Psoas muscle (tissue), 8 donors: ENCODE data around the gene R3HDM2. TPM values are rescaled to one million over a fixed set of nuclear protein-coding genes. Genes with fewer than 3 reads are reported as not detected.

ENCODE experiments used
- ATAC-seq, 4 donors: fragments of 200-7000 bp; cut with Tn5 transposase; one replicate each; pipeline ENCODE4 v1.9.1; 2020; ENCODE audit warnings: moderate library complexity in 3 of 4, mild to moderate bottlenecking in 2 of 4
- DNase-seq, 2 donors: peaks; one replicate each; pipeline ENCODE4 v3.0.0-alpha.2; 2020
- H3K27ac ChIP-seq: fragments of 200-600 bp; one replicate; pipeline ENCODE4 v1.8.0; 2022
- H3K27me3 ChIP-seq, 3 donors: fragments of 200-600 bp in 1 of 3; one replicate each; pipeline versions ENCODE4 v1.6.1 to v1.8.0; 2013 to 2022; ENCODE audit warnings: low read length in 2 of 3, mild to moderate bottlenecking in 2 of 3, moderate library complexity in 1 of 3; ENCODE audit not compliant: insufficient read depth in 3 of 3
- H3K36me3 ChIP-seq, 2 donors: fragments of 200-600 bp in 1 of 2; one replicate each; pipeline versions ENCODE4 v1.6.1 to v1.8.0; 2013 to 2022; ENCODE audit warnings: low read depth in 1 of 2, mild to moderate bottlenecking in 1 of 2, moderate library complexity in 1 of 2; ENCODE audit not compliant: insufficient read depth in 1 of 2
- H3K4me1 ChIP-seq: fragments of 200-600 bp; one replicate; pipeline ENCODE4 v1.8.0; 2022
- H3K4me3 ChIP-seq: fragments of 200-600 bp; one replicate; pipeline ENCODE4 v1.8.0; 2022; ENCODE audit warnings: mild to moderate bottlenecking
- H3K9me3 ChIP-seq: fragments of 200-600 bp; one replicate; pipeline ENCODE4 v1.8.0; 2022
- CTCF ChIP-seq: fragments of 200-600 bp; IDR thresholded peaks from one replicate; pipeline ENCODE4 v1.8.0; 2022; ENCODE audit warnings: antibody characterized with exemption
- WGBS, 3 donors: extraction: QIAGEN DNeasy Blood & Tissue Kit; methylation state at CpG; one replicate each; pipeline versions ENCODE4 v1.1.6 to v1.1.7; 2013; 5-methylcytosine and 5-hydroxymethylcytosine counted together
- intact Hi-C, 2 donors: fragments of 100-400 bp; cut with DNase I; formaldehyde crosslinking; loops; one replicate each; pipeline versions ENCODE4 v1.11.0 to v1.14.2; 2022
- polyA plus RNA-seq, 3 donors: library from polyadenylated mRNA; stranded (reverse); fragments of 200-250 nt; gene quantifications; one replicate each; pipeline ENCODE4 v1.2.3, GENCODE V29; 2013
- total RNA-seq, 4 donors: library from RNA; stranded (reverse); fragmentation: NEBNext Ultra II Directional in 2 of 4; extraction: Animal tissue kit (Norgen Biotek cat#: 25700) in 2 of 4; gene quantifications; one replicate each; pipeline versions ENCODE4 v1.2.1 to v1.2.4, GENCODE V29; 2021 to 2023
- donor health status: healthy with polysubstance abuse.
- donor health status: DM: no; HTN: no; CAD: no; lungs with moderate emphysema.
- donor health status: Bipolar disorder and iron deficiency.
- donor health status: healthy.
- donor health status: DM: yes; HTN: yes; CAD: no.
- donor health status: DM: no; HTN: no; CAD: no.
- donor health status: DM: no; HTN: no; CAD: no.
- donor health status: DM: yes; HTN: yes; CAD: no.

The R3HDM2 gene
- total and polyA plus RNA-seq, 7 donors: 12.1 to 64.9 (median 41.4) TPM

DNA sequence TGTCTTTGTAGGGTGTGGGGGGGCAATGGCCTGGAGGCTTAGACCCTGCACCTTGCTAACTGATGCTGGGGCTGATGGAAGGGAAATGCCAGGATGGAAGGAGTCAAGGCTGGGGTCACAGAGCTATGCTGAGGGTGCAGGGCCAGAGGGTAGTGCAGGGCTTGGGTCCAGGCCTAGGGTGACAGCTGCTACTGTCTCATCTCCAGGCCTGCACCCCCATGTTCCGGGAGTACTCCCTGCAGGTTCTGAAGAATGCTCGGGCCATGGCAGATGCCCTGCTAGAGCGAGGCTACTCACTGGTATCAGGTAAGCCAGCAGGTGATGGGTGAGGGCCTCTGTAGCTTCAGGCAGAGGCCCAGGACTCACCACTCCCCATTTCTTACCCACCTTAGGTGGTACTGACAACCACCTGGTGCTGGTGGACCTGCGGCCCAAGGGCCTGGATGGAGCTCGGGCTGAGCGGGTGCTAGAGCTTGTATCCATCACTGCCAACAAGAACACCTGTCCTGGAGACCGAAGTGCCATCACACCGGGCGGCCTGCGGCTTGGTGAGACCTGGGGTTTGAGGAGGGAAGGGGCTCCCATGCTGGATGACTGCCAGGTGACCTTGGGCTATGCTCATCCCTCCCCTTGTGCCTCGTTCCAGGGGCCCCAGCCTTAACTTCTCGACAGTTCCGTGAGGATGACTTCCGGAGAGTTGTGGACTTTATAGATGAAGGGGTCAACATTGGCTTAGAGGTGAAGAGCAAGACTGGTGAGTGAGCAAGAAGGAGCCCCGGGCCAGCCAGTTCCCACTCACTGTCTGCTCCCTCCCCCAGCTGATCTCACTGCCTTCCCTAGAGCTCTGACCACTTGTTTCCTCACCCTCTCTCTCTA lies 197.2 kb downstream of the R3HDM2 start:
- no peak for TF ChIP-seq CTCF
- H3K27me3 ChIP-seq: peaks cover 0 to 17% (median 0%) of the 10 kb centered on the region in 3 donors
- peaks cover 7 to 42% of the 10 kb centered on the region in 2 donors for H3K36me3 ChIP-seq
- no peaks in the 10 kb centered on the region for H3K9me3 ChIP-seq
- H3K4me1 ChIP-seq: peaks cover 16% of the 10 kb centered on the region
- H3K27ac ChIP-seq: no peak overlapping the region
- H3K4me3 ChIP-seq: no peak overlapping the region
- ATAC-seq (no peak), DNase-seq (peak; percentile 15 to 50)
- intact Hi-C loops: no loop called here
- WGBS, 3 donors: 87 to 91% (median 88%) methylated on average over 14 to 15 of the region's 15 CpGs

DNA sequence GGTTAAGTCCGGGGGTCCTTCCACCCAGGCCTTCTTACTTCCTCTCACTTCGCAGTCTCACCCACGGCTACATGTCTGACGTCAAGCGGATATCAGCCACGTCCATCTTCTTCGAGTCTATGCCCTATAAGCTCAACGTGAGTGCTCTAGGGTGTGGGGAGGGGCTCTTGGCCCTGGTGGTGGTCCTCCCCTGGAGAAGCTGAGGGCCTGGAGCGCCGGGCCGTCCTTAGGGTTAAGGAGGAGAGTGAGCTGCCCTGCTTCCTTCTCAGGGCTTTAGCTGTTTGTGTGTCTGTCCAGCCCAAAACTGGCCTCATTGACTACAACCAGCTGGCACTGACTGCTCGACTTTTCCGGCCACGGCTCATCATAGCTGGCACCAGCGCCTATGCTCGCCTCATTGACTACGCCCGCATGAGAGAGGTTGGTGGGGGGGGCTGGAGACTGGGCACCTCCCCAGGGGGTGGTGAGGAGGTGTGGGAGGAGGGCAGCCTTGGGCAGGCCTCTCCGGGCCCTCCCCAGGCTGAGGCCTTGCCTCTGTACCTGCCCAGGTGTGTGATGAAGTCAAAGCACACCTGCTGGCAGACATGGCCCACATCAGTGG lies 198.6 kb downstream of the R3HDM2 start:
- TF ChIP-seq CTCF: no peak
- intact Hi-C loops: no loop called here
- WGBS, 3 donors: 78 to 83% (median 81%) methylated on average over 19 of the region's 19 CpGs
- H3K9me3 ChIP-seq: no peaks in the 10 kb centered on the region
- DNase-seq (peak in 1 of 2 donors; percentile 48), ATAC-seq (no peak)
- peaks cover 0 to 12% (median 0%) of the 10 kb centered on the region in 3 donors for H3K27me3 ChIP-seq
- H3K4me1 ChIP-seq: peaks cover 12% of the 10 kb centered on the region
- peaks cover 7 to 42% of the 10 kb centered on the region in 2 donors for H3K36me3 ChIP-seq
- no peak overlapping the region for H3K27ac ChIP-seq
- no peak overlapping the region for H3K4me3 ChIP-seq

GRCh38 chr12:57231276-57232021 lies 199.4 kb downstream of the R3HDM2 start:
- Histone ChIP-seq H3K9me3 (no peaks in the 10 kb centered on the region), H3K4me3 (no peak overlapping the region), H3K36me3 (peaks cover 7 to 42% of the 10 kb centered on the region in 2 donors), H3K4me1 (peaks cover 12% of the 10 kb centered on the region), H3K27me3 (peaks cover 0 to 14% (median 0%) of the 10 kb centered on the region in 3 donors), H3K27ac (no peak overlapping the region)
- WGBS, 3 donors: 85 to 91% (median 87%) methylated on average over 13 of the region's 13 CpGs
- DNase-seq (no peak), ATAC-seq (no peak)
- TF ChIP-seq CTCF: no peak
- intact Hi-C loops: no loop called here

GRCh38 chr12:57230381-57231155 lies 200.3 kb downstream of the R3HDM2 start:
- Histone ChIP-seq H3K27ac (no peak overlapping the region), H3K9me3 (no peaks in the 10 kb centered on the region), H3K36me3 (peaks cover 7 to 42% of the 10 kb centered on the region in 2 donors), H3K27me3 (peaks cover 0 to 14% (median 2%) of the 10 kb centered on the region in 3 donors), H3K4me3 (peak overlapping the region; percentile 78), H3K4me1 (peaks cover 12% of the 10 kb centered on the region)
- ATAC-seq (no peak), DNase-seq (no peak)
- 39 to 49% (median 41%) methylated on average over 10 of the region's 10 CpGs for WGBS, 3 donors
- intact Hi-C loops: no loop called here
- TF ChIP-seq CTCF: no peak
